Lung (tissue), 12 donors: ENCODE results near the gene PROC. TPM values are rescaled to one million over a fixed set of nuclear protein-coding genes. Genes with fewer than 3 reads are reported as not detected.

Source experiments
- ATAC-seq: fragments of 200-7000 bp; cut with Tn5 transposase; one replicate; pipeline ENCODE4 v1.9.1; 2020; ENCODE audit warnings: moderate number of reproducible peaks; ENCODE audit not compliant: insufficient read depth, low FRiP score
- DNase-seq, 3 donors: peaks; one replicate each; pipeline ENCODE4 v3.0.0-alpha.2; 2013 to 2017
- H3K27ac ChIP-seq, 2 donors: one replicate each; pipeline ENCODE4 v1.5.1; 2013; ENCODE audit warnings: mild to moderate bottlenecking in 2 of 2, moderate library complexity in 2 of 2, control low read depth in 1 of 2, inconsistent platforms in 1 of 2, low read depth in 1 of 2, low read length in 1 of 2
- H3K27me3 ChIP-seq, 3 donors: one replicate each; pipeline ENCODE4 v1.5.1; 2013; ENCODE audit warnings: low read length in 2 of 3; ENCODE audit not compliant: control insufficient read depth in 3 of 3, insufficient read depth in 3 of 3
- H3K36me3 ChIP-seq, 4 donors: one replicate each; pipeline ENCODE4 v1.5.1; 2013; ENCODE audit warnings: low read length in 4 of 4, mild to moderate bottlenecking in 1 of 4, moderate library complexity in 1 of 4; ENCODE audit not compliant: control insufficient read depth in 4 of 4, insufficient read depth in 4 of 4
- H3K4me1 ChIP-seq, 5 donors: one replicate each; pipeline ENCODE4 v1.5.1; 2013; ENCODE audit warnings: low read length in 5 of 5, mild to moderate bottlenecking in 2 of 5, moderate library complexity in 1 of 5; ENCODE audit not compliant: control insufficient read depth in 5 of 5, insufficient read depth in 5 of 5
- H3K4me3 ChIP-seq: one replicate; pipeline ENCODE4 v1.5.1; 2013; ENCODE audit warnings: mild to moderate bottlenecking, control low read depth, moderate library complexity
- H3K9ac ChIP-seq, 2 donors: one replicate each; pipeline ENCODE4 v1.5.1; 2013; ENCODE audit warnings: low read length in 2 of 2, control low read depth in 1 of 2; ENCODE audit not compliant: insufficient read depth in 1 of 2
- H3K9me3 ChIP-seq, 4 donors: one replicate each; pipeline ENCODE4 v1.5.1; 2013; ENCODE audit warnings: low read length in 3 of 4, mild to moderate bottlenecking in 1 of 4, moderate library complexity in 1 of 4; ENCODE audit not compliant: control insufficient read depth in 4 of 4, insufficient read depth in 3 of 4
- WGBS, 2 donors: extraction: QIAGEN DNeasy Blood & Tissue Kit; methylation state at CpG; one replicate each; pipeline ENCODE4 v1.1.7; 2013; 5-methylcytosine and 5-hydroxymethylcytosine counted together
- polyA plus RNA-seq, 2 donors: library from polyadenylated mRNA; stranded (reverse); fragments of 200-250 nt; gene quantifications; one replicate each; pipeline ENCODE4 v1.2.1, GENCODE V29; 2013
- total RNA-seq, 2 donors: library from RNA; depleted of rRNA in 1 of 2; stranded (reverse); fragments of >200 nt in 1 of 2; gene quantifications; one replicate each; pipeline ENCODE4 v1.2.1, GENCODE V29; 2014 to 2021
- TF ChIP-seq, protein P1 (sequence below): IDR thresholded peaks from 2 replicates; pipeline ENCODE4 v1.5.1; 2012; ENCODE audit warnings: mild to moderate bottlenecking; ENCODE audit errors: control extremely low read depth, extremely low read depth
- donor health status: control.
- donor health status: control.
- donor health status: Bipolar disorder and iron deficiency.
- donor health status: healthy.
- donor health status: DM: yes; HTN: yes; CAD: no.

The PROC gene
- total and polyA plus RNA-seq, 4 donors: 0.10 to 0.37 (median 0.22) TPM; not detected in 1

DNA sequence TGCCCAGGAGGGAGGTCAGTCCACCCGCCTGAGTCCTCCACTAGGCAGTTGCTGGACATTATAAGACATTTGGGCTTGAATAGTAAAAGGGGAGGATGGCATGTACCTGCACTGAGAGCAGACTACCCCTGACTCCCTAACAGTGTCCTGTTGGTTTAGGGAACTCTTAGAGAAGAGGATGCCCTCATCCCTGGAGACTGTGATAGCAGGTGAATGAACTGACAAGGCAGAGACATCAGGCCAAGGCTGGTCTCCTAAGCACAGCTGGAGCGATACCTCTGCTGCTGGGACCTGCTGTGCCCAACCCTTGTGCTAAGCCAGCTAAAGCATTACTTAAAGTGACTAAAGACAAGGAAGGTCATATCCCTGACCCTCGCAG is 34.8 kb downstream of the PROC start:
- no peak overlapping the region for H3K27ac ChIP-seq
- H3K4me3 ChIP-seq: no peak overlapping the region
- WGBS, 2 donors: 98 to 99% methylated on average over 3 of the region's 3 CpGs
- no peak overlapping the region for H3K9ac ChIP-seq
- H3K9me3 ChIP-seq: no peaks in the 10 kb centered on the region
- DNase-seq: no peak
- ATAC-seq: no peak
- no peaks in the 10 kb centered on the region for H3K36me3 ChIP-seq
- TF ChIP-seq, protein P1, sequence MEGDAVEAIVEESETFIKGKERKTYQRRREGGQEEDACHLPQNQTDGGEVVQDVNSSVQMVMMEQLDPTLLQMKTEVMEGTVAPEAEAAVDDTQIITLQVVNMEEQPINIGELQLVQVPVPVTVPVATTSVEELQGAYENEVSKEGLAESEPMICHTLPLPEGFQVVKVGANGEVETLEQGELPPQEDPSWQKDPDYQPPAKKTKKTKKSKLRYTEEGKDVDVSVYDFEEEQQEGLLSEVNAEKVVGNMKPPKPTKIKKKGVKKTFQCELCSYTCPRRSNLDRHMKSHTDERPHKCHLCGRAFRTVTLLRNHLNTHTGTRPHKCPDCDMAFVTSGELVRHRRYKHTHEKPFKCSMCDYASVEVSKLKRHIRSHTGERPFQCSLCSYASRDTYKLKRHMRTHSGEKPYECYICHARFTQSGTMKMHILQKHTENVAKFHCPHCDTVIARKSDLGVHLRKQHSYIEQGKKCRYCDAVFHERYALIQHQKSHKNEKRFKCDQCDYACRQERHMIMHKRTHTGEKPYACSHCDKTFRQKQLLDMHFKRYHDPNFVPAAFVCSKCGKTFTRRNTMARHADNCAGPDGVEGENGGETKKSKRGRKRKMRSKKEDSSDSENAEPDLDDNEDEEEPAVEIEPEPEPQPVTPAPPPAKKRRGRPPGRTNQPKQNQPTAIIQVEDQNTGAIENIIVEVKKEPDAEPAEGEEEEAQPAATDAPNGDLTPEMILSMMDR: no peak
- H3K27me3 ChIP-seq: no peaks in the 10 kb centered on the region
- H3K4me1 ChIP-seq: no peaks in the 10 kb centered on the region

DNA sequence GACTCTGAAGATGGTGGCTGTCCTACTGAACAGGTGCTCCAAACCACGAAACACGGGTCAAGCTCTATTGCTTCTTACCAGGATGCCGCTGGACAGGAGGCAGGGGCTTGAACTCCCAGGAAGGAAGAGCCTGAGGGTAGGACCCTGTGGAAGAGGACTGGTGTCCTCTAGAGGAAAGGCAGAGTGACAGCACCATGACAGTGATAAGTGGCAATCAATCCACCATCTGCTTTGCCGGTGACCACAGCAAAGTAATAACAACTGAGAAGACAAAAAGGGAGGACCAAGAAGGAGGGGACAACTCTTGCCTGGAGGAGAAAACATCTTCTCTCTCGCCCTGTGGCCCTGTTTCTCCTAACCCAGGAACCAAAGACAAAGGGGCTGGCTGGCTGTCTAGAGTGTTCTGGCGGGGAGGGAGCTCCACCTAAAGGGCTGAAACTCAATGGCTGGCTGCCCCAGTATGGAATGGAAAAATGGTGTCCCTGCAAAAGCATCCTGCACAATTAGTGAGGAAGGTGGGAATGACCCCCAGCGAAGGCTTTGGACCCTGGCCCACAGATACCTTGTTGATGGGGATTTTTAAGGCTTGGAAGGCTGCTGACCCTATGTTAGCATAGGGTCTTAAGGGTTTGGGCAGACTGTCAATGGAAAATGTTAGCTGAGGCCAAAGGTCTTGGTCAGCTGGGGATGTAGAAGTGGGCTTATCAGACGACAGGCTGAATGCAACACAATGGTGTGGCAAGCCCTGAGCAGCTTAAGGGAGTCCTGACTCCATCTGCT is 35.4 kb downstream of the PROC start:
- Histone ChIP-seq H3K9me3 (no peaks in the 10 kb centered on the region), H3K9ac (no peak overlapping the region), H3K27me3 (no peaks in the 10 kb centered on the region), H3K27ac (no peak overlapping the region), H3K36me3 (no peaks in the 10 kb centered on the region), H3K4me3 (no peak overlapping the region), H3K4me1 (no peaks in the 10 kb centered on the region)
- ATAC-seq (no peak), DNase-seq (no peak)
- 87 to 91% methylated on average over 8 of the region's 8 CpGs for WGBS, 2 donors
- TF ChIP-seq, protein P1: no peak

DNA sequence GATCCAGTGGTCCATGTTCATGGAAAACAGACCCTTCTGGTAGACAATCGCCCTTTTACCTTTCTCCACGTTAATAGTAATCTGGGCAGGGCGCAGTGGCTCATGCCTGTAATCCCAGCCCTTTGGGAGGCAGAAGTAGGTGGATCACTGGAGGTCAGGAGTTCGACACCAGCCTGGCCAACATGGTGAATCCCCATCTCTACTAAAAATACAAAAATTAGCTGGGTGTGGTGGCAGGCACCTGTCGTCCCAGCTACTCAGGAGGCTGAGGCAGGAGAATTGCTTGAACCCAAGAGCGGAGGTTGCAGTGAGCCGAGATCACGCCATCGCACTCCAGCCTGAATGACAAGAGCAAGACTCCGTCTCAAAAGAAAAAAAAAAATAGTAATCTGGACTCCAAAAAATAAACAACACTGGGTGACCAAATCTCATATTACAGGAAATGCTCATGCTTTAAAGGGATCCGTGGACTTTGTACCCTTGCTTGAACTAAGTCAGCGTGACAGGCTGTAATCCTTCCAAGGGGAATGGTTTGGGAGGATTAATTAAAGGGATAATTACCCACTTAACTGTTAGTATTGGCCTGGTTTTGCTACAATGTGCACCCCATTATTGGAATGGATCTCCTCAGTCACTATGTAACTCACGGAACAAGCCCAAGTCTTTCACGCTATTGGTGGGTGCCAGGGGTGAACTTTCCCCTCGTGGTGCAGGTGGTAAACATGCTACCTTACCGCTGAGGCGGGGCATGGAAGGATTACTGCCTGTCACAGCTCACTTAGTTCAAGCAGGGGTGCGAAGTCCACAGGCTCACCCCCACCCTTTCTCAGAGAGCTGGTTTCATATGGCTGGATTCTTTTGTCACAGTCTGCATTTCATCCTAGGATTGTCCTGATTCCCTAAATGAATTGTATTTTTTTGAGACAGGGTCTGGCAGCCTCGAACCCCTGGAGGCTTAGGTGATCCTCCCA is 36.7 kb downstream of the PROC start:
- H3K4me3 ChIP-seq: no peak overlapping the region
- WGBS, 2 donors: 90 to 94% methylated on average over 19 of the region's 19 CpGs
- TF ChIP-seq, protein P1: no peak
- H3K27ac ChIP-seq: no peak overlapping the region
- peak in 2 of 3 donors; percentile 50 to 66 for DNase-seq
- H3K4me1 ChIP-seq: no peaks in the 10 kb centered on the region
- H3K9me3 ChIP-seq: no peaks in the 10 kb centered on the region
- H3K9ac ChIP-seq: no peak overlapping the region
- ATAC-seq: no peak
- no peaks in the 10 kb centered on the region for H3K27me3 ChIP-seq
- no peaks in the 10 kb centered on the region for H3K36me3 ChIP-seq
